ENCODE results near the gene TMEM263.

DNA sequence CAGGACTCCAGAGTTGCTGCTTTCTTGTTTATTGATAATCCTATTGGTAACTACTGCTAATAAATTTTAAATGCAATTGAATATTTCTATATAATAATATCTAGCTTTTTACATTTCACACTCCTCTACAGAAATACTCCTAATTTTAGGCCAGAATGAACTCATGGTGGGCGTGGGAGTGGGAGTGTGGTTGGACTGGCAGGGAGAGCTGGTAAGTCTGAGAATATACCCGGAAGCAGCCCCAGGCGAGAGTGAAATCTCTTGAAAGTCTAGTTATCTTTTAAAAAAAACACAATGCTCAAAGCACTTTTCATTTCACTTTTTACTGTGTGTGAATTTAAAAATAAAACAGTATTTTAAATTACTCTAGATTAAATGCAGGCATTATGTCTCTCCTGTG lies 4.7 kb downstream of the TMEM263 start:
- no peak for TF ChIP-seq POLR2A (IDR thresholded peaks at IDR 0.05)
- TF ChIP-seq, protein P1, sequence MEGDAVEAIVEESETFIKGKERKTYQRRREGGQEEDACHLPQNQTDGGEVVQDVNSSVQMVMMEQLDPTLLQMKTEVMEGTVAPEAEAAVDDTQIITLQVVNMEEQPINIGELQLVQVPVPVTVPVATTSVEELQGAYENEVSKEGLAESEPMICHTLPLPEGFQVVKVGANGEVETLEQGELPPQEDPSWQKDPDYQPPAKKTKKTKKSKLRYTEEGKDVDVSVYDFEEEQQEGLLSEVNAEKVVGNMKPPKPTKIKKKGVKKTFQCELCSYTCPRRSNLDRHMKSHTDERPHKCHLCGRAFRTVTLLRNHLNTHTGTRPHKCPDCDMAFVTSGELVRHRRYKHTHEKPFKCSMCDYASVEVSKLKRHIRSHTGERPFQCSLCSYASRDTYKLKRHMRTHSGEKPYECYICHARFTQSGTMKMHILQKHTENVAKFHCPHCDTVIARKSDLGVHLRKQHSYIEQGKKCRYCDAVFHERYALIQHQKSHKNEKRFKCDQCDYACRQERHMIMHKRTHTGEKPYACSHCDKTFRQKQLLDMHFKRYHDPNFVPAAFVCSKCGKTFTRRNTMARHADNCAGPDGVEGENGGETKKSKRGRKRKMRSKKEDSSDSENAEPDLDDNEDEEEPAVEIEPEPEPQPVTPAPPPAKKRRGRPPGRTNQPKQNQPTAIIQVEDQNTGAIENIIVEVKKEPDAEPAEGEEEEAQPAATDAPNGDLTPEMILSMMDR (IDR thresholded peaks at IDR 0.05): no peak

All from right lobe of liver (tissue), 4 donors.